GM12878 (cell line): ENCODE data around the gene OTOF. TPM values are rescaled to one million over a fixed set of nuclear protein-coding genes. Genes with fewer than 3 reads are reported as not detected.

Experiments
- ATAC-seq: fragments of 200-7000 bp; cut with Tn5 transposase; 3 replicates; pipeline ENCODE4 v1.9.1; 2020; ENCODE audit warnings: mild to moderate bottlenecking, moderate library complexity
- BruUV-seq: library from RNA; stranded (reverse); fragments of 400-500 nt; replicated peaks from 2 replicates; lab custom pipeline; 2021; lab: Mats Ljungman, UMichigan
- CTCF ChIA-PET: fragments of 300-600 bp; sonication (Branson Sonifier 250); formaldehyde crosslinking; extraction: SDS; loops from one replicate; lab custom pipeline; 2021; ENCODE audit warnings: inconsistent platforms; lab: Yijun Ruan, JAX
- POLR2A ChIA-PET: fragments of 350-600 bp; formaldehyde crosslinking; extraction: SDS; loops from one replicate; lab custom pipeline; 2021; ENCODE audit warnings: inconsistent platforms; lab: Charles Lee
- RAD21 ChIA-PET: fragments of 300-600 bp; sonication (Branson Sonifier 250); formaldehyde crosslinking; loops from one replicate; lab custom pipeline; 2023; ENCODE audit warnings: antibody characterized with exemption; ENCODE audit not compliant: unreplicated experiment; lab: Charles Lee
- SMC1A ChIA-PET: fragments of 300-600 bp; sonication (Branson Sonifier 250); formaldehyde crosslinking; loops from one replicate; lab custom pipeline; 2023; ENCODE audit not compliant: unreplicated experiment, uncharacterized antibody; lab: Charles Lee
- DNase-seq: peaks from one replicate; pipeline ENCODE4 v3.0.0-alpha.2; 2011; ENCODE audit warnings: low read depth, low spot score
- FAIRE-seq: peaks from 3 replicates; lab custom pipeline; 2011; peaks lifted over from hg19 to GRCh38; lab: Jason Lieb, UNC
- H2AFZ ChIP-seq: 2 replicates; pipeline ENCODE4 v1.6.0; 2011; ENCODE audit warnings: low read depth, low read length, control low read depth; ENCODE audit not compliant: control insufficient read depth
- H3K27ac ChIP-seq: 2 replicates; pipeline ENCODE4 v1.5.1; 2011; ENCODE audit warnings: control low read depth; ENCODE audit not compliant: control insufficient read depth, insufficient read depth
- H3K27me3 ChIP-seq, 2 experiments: replicated peaks in 1 of 2; 2 replicates each; pipeline versions ENCODE4 v1.6.0 to v1.6.1; 2011; ENCODE audit warnings: low read length in 1 of 2; ENCODE audit not compliant: control insufficient read depth in 2 of 2, insufficient read depth in 2 of 2
- H3K36me3 ChIP-seq, 2 experiments: 2 replicates each; pipeline ENCODE4 v1.5.1; 2011; ENCODE audit warnings: low read length in 1 of 2; ENCODE audit not compliant: control insufficient read depth in 2 of 2, insufficient read depth in 2 of 2
- H3K4me1 ChIP-seq: 2 replicates; pipeline ENCODE4 v1.6.1; 2011; ENCODE audit warnings: mild to moderate bottlenecking, low read length, moderate library complexity, mixed read lengths; ENCODE audit not compliant: control insufficient read depth, insufficient read depth
- H3K4me2 ChIP-seq: 2 replicates; pipeline ENCODE4 v1.6.0; 2011; ENCODE audit warnings: control low read depth; ENCODE audit not compliant: control insufficient read depth, insufficient read depth
- H3K4me3 ChIP-seq: fragments of 200-600 bp; sonication (generic); 2 replicates; pipeline ENCODE4 v1.5.1; 2016
- H3K79me2 ChIP-seq: 2 replicates; pipeline ENCODE4 v1.6.0; 2011; ENCODE audit warnings: low read length; ENCODE audit not compliant: control insufficient read depth, insufficient read depth
- H3K9ac ChIP-seq: 2 replicates; pipeline ENCODE4 v1.8.0; 2011; ENCODE audit warnings: low read length, control low read depth, mixed read lengths; ENCODE audit not compliant: control insufficient read depth, insufficient read depth
- H3K9me3 ChIP-seq: replicated peaks from 3 replicates; pipeline ENCODE4 v1.5.1; 2011; ENCODE audit warnings: mild to moderate bottlenecking, low read length; ENCODE audit not compliant: control insufficient read depth, insufficient read depth
- H4K20me1 ChIP-seq: 2 replicates; pipeline ENCODE4 v1.6.0; 2011; ENCODE audit not compliant: control insufficient read depth, insufficient read depth
- BHLHE40 ChIP-seq, 2 experiments: fragments of 450-650 bp in 1 of 2; IDR thresholded peaks; 2 replicates each; pipeline ENCODE4 v1.6.1; 2011 to 2017; ENCODE audit warnings: low read depth in 2 of 2, borderline replicate concordance in 1 of 2, improper control_type of control experiment in 1 of 2, low read length in 1 of 2, mild to moderate bottlenecking in 1 of 2
- BRCA1 ChIP-seq: IDR thresholded peaks from 2 replicates; pipeline ENCODE4 v1.6.1; 2011; ENCODE audit warnings: low read depth, low read length, improper control_type of control experiment
- CHD1 ChIP-seq: IDR thresholded peaks from 2 replicates; pipeline ENCODE4 v1.6.1; 2012; ENCODE audit warnings: low read depth, low read length, improper control_type of control experiment
- EED ChIP-seq: sonication (generic); IDR thresholded peaks from 2 replicates; pipeline ENCODE4 v1.6.1; 2016; ENCODE audit warnings: antibody characterized with exemption, low read depth
- EZH2 ChIP-seq: IDR thresholded peaks from 2 replicates; pipeline ENCODE4 v1.6.1; 2012; ENCODE audit warnings: low read depth, mild to moderate bottlenecking, control low read depth, inconsistent platforms, low read length, borderline replicate concordance; ENCODE audit not compliant: control insufficient read depth
- HDAC2 ChIP-seq: fragments of 200-600 bp; sonication (generic); IDR thresholded peaks from 2 replicates; pipeline ENCODE4 v1.6.1; 2017
- NFXL1 ChIP-seq: fragments of 450-650 bp; IDR thresholded peaks from 2 replicates; pipeline ENCODE4 v1.6.1; 2017; ENCODE audit warnings: antibody characterized with exemption, mild to moderate bottlenecking, borderline replicate concordance
- RAD51 ChIP-seq: fragments of 450-650 bp; IDR thresholded peaks from 2 replicates; pipeline ENCODE4 v1.6.1; 2016; ENCODE audit warnings: moderate library complexity, mild to moderate bottlenecking, inconsistent platforms
- SUZ12 ChIP-seq: fragments of 200-600 bp; sonication (generic); IDR thresholded peaks from one replicate; pipeline ENCODE4 v1.6.1; 2018; ENCODE audit warnings: antibody characterized with exemption, mild to moderate bottlenecking; ENCODE audit not compliant: unreplicated experiment
- ZBED1 ChIP-seq: IDR thresholded peaks from 2 replicates; pipeline ENCODE4 v1.6.1; 2016; ENCODE audit warnings: borderline replicate concordance
- ZNF384 ChIP-seq: IDR thresholded peaks from 2 replicates; pipeline ENCODE4 v1.6.1; 2012; ENCODE audit warnings: low read depth, mild to moderate bottlenecking, low read length, improper control_type of control experiment, borderline replicate concordance
- WGBS: methylation state at CpG from one replicate; pipeline ENCODE4 v1.1.6; 2016; ENCODE audit warnings: low lambda C conversion rate; ENCODE audit not compliant: insufficient replicate concordance, insufficient coverage; ENCODE audit errors: missing lambda C conversion rate; 5-methylcytosine and 5-hydroxymethylcytosine counted together
- in situ Hi-C: fragments of 300-500 bp; cut with MboI; formaldehyde crosslinking; loops from 9 replicates; pipeline ENCODE4 v1.14.3; 2018; ENCODE audit warnings: mixed read lengths
- intact Hi-C: fragments of 100-400 bp; cut with micrococcal nuclease; formaldehyde crosslinking; loops from one replicate; pipeline ENCODE4 v1.14.2; 2022; ENCODE audit not compliant: unreplicated experiment
- polyA plus RNA-seq, 11 experiments: library from polyadenylated mRNA; depleted of rRNA in 4 of 11; unstranded in 6 of 11; stranded (reverse) in 5 of 11; fragments of >200 nt; fragmentation: Nextera tagmentation in 4 of 11; fragmentation: Illumina TruSeq in 1 of 11; extraction: Ambion mirVana in 4 of 11; extraction: Trizol in 1 of 11; gene quantifications; 1 replicate in 1 of 11; 2 replicates in 10 of 11; pipeline versions ENCODE4 v1.2.1 to v1.2.3, GENCODE V29; 2011 to 2016; ENCODE audit warnings: inconsistent platforms in 2 of 11, missing spikeins in 2 of 11, low read depth in 1 of 11
- total RNA-seq, 4 experiments: library from RNA; depleted of rRNA in 3 of 4; stranded (reverse); fragments of >200 nt in 3 of 4; fragmentation: Illumina TruSeq in 1 of 4; extraction: Trizol in 1 of 4; gene quantifications; 2 replicates each; pipeline versions ENCODE4 v1.2.1 to v1.2.3, GENCODE V29; 2013 to 2021
- TF ChIP-seq, protein P1 (sequence below): fragments of 450-650 bp; IDR thresholded peaks from 2 replicates; pipeline ENCODE4 v1.6.1; 2017; ENCODE audit warnings: borderline replicate concordance
- TF ChIP-seq, protein P2 (sequence below): IDR thresholded peaks from 2 replicates; pipeline ENCODE4 v1.6.1; 2011; ENCODE audit warnings: borderline replicate concordance, low read depth, mild to moderate bottlenecking, moderate library complexity, low read length; ENCODE audit not compliant: insufficient read depth, poor library complexity, severe bottlenecking
- TF ChIP-seq, protein P3 (sequence below): IDR thresholded peaks from 2 replicates; pipeline ENCODE4 v1.6.1; 2012; ENCODE audit warnings: low read depth, low read length, improper control_type of control experiment
- TF ChIP-seq, protein P4 (sequence below): fragments of 450-650 bp; formaldehyde crosslinking; IDR thresholded peaks from 2 replicates; pipeline ENCODE4 v1.4.0; 2020; ENCODE audit warnings: mild to moderate bottlenecking, moderate library complexity

OTOF gene
- total and polyA plus RNA-seq, 10 of the 15 experiments (the other 5 are each of a cell fraction or from before 2014, with no cell fraction given) = under 0.01 to 0.31 (median 0.07) TPM; not detected in 6

DNA sequence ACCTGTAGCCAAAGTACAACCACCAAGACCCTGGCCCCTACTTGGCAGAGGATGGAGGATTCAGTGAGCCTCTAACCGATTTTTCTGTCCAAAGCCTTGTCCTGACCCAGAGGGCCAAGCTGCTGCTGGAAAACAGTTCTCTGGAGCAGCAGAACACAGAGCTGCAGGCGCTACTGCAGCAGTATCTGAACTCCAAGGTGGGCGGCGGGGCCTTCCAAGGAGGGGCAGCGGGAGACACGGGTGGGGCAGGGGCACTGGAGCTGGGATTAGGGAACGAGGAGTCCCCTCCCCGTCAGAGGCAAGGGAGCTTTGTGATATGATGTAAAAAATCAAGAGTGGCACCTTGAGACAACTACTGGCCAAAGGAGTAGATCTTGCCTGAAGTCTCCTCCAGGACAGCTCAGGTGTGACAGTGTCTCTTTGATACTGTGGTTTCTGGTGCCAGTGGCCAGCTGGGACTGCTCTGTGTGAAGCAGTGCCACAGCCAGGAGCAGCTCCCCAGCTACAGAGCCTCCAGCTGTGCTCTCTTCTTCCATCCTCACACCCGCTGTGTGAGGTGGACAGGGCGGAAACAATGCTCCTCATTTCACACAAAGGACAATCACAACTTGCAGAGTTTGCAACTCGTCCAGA is 22.8 kb downstream of the OTOF start (continued):
- TF ChIP-seq, protein P1, sequence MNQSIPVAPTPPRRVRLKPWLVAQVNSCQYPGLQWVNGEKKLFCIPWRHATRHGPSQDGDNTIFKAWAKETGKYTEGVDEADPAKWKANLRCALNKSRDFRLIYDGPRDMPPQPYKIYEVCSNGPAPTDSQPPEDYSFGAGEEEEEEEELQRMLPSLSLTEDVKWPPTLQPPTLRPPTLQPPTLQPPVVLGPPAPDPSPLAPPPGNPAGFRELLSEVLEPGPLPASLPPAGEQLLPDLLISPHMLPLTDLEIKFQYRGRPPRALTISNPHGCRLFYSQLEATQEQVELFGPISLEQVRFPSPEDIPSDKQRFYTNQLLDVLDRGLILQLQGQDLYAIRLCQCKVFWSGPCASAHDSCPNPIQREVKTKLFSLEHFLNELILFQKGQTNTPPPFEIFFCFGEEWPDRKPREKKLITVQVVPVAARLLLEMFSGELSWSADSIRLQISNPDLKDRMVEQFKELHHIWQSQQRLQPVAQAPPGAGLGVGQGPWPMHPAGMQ = no peak
- TF ChIP-seq CHD1 = no peak
- TF ChIP-seq ZBED1 = no peak
- no peak for TF ChIP-seq EED
- TF ChIP-seq RAD51 = no peak
- no peak for TF ChIP-seq NFXL1

DNA sequence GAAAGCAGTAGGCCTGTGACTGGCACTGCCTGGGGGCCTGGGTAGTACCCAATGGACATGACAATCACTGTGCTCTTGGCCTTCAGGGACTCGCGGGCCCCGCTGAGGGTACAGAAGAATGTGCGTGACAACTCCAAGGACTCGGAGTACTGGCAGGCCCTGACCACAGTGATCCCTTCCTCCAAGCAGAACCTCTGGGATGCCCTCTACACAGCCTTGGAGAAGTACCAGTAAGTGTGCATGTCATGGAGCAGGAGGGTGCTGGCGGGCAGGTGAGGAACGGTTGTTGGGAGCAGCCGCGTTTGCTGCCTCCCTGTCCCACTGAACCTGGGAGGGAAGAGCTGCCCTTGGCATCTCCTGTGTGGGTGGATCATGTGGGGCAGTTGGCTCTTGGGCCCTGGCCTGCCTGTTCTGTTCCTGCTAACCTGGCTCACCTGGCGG is 23.3 kb downstream of the OTOF start:
- no peaks in the 10 kb centered on the region for H3K36me3 ChIP-seq
- intact Hi-C loops (no loop called here), in situ Hi-C loops (no loop called here)
- no peak for ATAC-seq
- no peak overlapping the region for H3K4me3 ChIP-seq
- H3K4me2 ChIP-seq = no peak overlapping the region
- CTCF ChIA-PET = no interaction called here
- no peak overlapping the region for H2AFZ ChIP-seq
- FAIRE-seq = no peak
- no peaks in the 10 kb centered on the region for H3K9me3 ChIP-seq
- POLR2A ChIA-PET = no interaction called here
- DNase-seq = no peak
- H3K27me3 ChIP-seq = peaks cover 0 to 2% of the 10 kb centered on the region in 2 experiments; a peak in 1 of 4 replicates
- BruUV-seq = no TSS peak
- H3K4me1 ChIP-seq = no peaks in the 10 kb centered on the region
- H3K79me2 ChIP-seq = no peaks in the 10 kb centered on the region
- no peaks in the 10 kb centered on the region for H4K20me1 ChIP-seq
- RAD21 ChIA-PET = no interaction called here
- no peak overlapping the region for H3K27ac ChIP-seq
- SMC1A ChIA-PET = no interaction called here
- no peak overlapping the region for H3K9ac ChIP-seq
- WGBS = 82% methylated on average over 10 of the region's 10 CpGs
- TF ChIP-seq HDAC2 (no peak), BHLHE40 (IDR thresholded peaks at IDR 0.05; ENCODE audit: borderline replicate concordance in 1 of 2, low read depth in 2 of 2, low read length in 1 of 2) (no peak), SUZ12 (no peak), ZNF384 (no peak), EZH2 (no peak), CHD1 (no peak), BRCA1 (no peak), EED (no peak)
- TF ChIP-seq, protein P2, sequence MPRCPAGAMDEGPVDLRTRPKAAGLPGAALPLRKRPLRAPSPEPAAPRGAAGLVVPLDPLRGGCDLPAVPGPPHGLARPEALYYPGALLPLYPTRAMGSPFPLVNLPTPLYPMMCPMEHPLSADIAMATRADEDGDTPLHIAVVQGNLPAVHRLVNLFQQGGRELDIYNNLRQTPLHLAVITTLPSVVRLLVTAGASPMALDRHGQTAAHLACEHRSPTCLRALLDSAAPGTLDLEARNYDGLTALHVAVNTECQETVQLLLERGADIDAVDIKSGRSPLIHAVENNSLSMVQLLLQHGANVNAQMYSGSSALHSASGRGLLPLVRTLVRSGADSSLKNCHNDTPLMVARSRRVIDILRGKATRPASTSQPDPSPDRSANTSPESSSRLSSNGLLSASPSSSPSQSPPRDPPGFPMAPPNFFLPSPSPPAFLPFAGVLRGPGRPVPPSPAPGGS = no peak
- TF ChIP-seq, protein P3, sequence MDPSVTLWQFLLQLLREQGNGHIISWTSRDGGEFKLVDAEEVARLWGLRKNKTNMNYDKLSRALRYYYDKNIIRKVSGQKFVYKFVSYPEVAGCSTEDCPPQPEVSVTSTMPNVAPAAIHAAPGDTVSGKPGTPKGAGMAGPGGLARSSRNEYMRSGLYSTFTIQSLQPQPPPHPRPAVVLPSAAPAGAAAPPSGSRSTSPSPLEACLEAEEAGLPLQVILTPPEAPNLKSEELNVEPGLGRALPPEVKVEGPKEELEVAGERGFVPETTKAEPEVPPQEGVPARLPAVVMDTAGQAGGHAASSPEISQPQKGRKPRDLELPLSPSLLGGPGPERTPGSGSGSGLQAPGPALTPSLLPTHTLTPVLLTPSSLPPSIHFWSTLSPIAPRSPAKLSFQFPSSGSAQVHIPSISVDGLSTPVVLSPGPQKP = no peak
- TF ChIP-seq, protein P4, sequence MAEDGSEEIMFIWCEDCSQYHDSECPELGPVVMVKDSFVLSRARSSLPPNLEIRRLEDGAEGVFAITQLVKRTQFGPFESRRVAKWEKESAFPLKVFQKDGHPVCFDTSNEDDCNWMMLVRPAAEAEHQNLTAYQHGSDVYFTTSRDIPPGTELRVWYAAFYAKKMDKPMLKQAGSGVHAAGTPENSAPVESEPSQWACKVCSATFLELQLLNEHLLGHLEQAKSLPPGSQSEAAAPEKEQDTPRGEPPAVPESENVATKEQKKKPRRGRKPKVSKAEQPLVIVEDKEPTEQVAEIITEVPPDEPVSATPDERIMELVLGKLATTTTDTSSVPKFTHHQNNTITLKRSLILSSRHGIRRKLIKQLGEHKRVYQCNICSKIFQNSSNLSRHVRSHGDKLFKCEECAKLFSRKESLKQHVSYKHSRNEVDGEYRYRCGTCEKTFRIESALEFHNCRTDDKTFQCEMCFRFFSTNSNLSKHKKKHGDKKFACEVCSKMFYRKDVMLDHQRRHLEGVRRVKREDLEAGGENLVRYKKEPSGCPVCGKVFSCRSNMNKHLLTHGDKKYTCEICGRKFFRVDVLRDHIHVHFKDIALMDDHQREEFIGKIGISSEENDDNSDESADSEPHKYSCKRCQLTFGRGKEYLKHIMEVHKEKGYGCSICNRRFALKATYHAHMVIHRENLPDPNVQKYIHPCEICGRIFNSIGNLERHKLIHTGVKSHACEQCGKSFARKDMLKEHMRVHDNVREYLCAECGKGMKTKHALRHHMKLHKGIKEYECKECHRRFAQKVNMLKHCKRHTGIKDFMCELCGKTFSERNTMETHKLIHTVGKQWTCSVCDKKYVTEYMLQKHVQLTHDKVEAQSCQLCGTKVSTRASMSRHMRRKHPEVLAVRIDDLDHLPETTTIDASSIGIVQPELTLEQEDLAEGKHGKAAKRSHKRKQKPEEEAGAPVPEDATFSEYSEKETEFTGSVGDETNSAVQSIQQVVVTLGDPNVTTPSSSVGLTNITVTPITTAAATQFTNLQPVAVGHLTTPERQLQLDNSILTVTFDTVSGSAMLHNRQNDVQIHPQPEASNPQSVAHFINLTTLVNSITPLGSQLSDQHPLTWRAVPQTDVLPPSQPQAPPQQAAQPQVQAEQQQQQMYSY (CRISPR knock-in tag) = no peak
